ENCODE data around the gene MYL5.

DNA sequence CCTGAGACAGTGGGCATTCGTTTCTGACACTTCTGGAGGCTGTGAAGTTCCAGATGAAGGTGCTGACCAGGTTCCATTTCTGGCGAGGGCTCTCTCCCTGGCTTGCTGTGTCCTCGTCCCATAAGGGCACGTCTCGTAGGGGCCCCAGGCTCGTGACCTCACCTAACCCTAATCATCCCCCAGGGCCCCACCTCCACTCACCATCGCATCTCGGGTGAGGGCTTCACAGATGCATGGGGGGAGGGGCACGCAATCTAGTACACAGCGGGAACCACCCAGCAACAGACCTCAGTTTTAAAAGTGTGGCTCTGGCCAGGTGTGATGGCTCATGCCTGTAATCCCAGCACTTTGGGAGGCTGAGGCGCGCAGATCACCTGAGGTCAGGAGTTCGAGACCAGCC is 26.9 kb upstream of the MYL5 start:
- TF ChIP-seq ZNF674 (CRISPR knock-in tag; IDR thresholded peaks at IDR 0.05; ENCODE audit: low read depth) (no peak), ZNF225 (CRISPR knock-in tag; IDR thresholded peaks at IDR 0.05) (no peak), EP300 (IDR thresholded peaks at IDR 0.05; ENCODE audit: low read depth in 2 of 2, low read length in 2 of 2) (no peak), EP300 (CRISPR knock-in tag; IDR thresholded peaks at IDR 0.05; ENCODE audit: borderline replicate concordance) (no peak), ZNF788 (CRISPR knock-in tag; IDR thresholded peaks at IDR 0.05; ENCODE audit: borderline replicate concordance) (no peak), CEBPB (IDR thresholded peaks at IDR 0.05; ENCODE audit: borderline replicate concordance, low read depth, low read length) (no peak), POLR2A (IDR thresholded peaks at IDR 0.05; ENCODE audit: insufficient read depth in 1 of 2, low read depth in 2 of 2, low read length in 2 of 2) (no peak), PHF21A (CRISPR knock-in tag; IDR thresholded peaks at IDR 0.05) (no peak), ZNF263 (CRISPR knock-in tag; IDR thresholded peaks at IDR 0.05) (no peak), SP2 (CRISPR knock-in tag; IDR thresholded peaks at IDR 0.05) (no peak), NFIB (CRISPR knock-in tag; IDR thresholded peaks at IDR 0.05; ENCODE audit: borderline replicate concordance) (no peak)
